HepG2 (cell line): ENCODE measurements around the gene GUCA1A. TPM values are rescaled to one million over a fixed set of nuclear protein-coding genes. Genes with fewer than 3 reads are reported as not detected.

Experiments
- CENPBD1 ChIP-seq: sonication (generic); formaldehyde crosslinking; IDR thresholded peaks from 2 replicates; pipeline ENCODE4 v1.8.0; 2022; ENCODE audit warnings: missing genetic modification reagents, low read depth, mild to moderate bottlenecking, borderline replicate concordance
- CHD4 ChIP-seq: fragments of 200-600 bp; sonication (generic); IDR thresholded peaks from 2 replicates; pipeline ENCODE4 v1.7.0; 2017; ENCODE audit warnings: mild to moderate bottlenecking, low read length, borderline replicate concordance
- DPF2 ChIP-seq: sonication (generic); formaldehyde crosslinking; IDR thresholded peaks from 2 replicates; pipeline ENCODE4 v1.4.0; 2020; ENCODE audit warnings: mild to moderate bottlenecking, low read depth, missing genetic modification reagents, borderline replicate concordance
- DR1 ChIP-seq: sonication (generic); formaldehyde crosslinking; IDR thresholded peaks from 2 replicates; pipeline ENCODE4 v1.8.0; 2021; ENCODE audit warnings: mild to moderate bottlenecking, missing genetic modification reagents, inconsistent platforms
- ETS1 ChIP-seq: sonication (generic); formaldehyde crosslinking; IDR thresholded peaks from 2 replicates; pipeline ENCODE4 v1.4.0; 2020; ENCODE audit warnings: missing genetic modification reagents
- JDP2 ChIP-seq: sonication (generic); formaldehyde crosslinking; IDR thresholded peaks from 2 replicates; pipeline ENCODE4 v1.8.1; 2022; ENCODE audit warnings: missing genetic modification reagents, borderline replicate concordance
- KLF15 ChIP-seq: sonication (generic); formaldehyde crosslinking; IDR thresholded peaks from 2 replicates; pipeline ENCODE4 v1.8.1; 2023; ENCODE audit warnings: borderline replicate concordance, mild to moderate bottlenecking, inconsistent platforms, missing genetic modification reagents, mixed read lengths
- MEIS1 ChIP-seq: sonication (generic); formaldehyde crosslinking; IDR thresholded peaks from 2 replicates; pipeline ENCODE4 v1.9.0; 2021; ENCODE audit warnings: mild to moderate bottlenecking, missing genetic modification reagents, moderate library complexity, borderline replicate concordance
- NFRKB ChIP-seq: fragments of 450-650 bp; IDR thresholded peaks from 2 replicates; pipeline ENCODE4 v1.6.1; 2017
- PCBP2 ChIP-seq: fragments of 200-400 bp; formaldehyde crosslinking; optimal IDR thresholded peaks from 2 replicates; pipeline ENCODE3; 2018; ENCODE audit warnings: low read length, low read depth; ENCODE audit not compliant: poor library complexity, severe bottlenecking
- RELA ChIP-seq: sonication (generic); formaldehyde crosslinking; IDR thresholded peaks from 2 replicates; pipeline ENCODE4 v1.4.0; 2020; ENCODE audit warnings: missing genetic modification reagents
- SMARCE1 ChIP-seq: fragments of 450-650 bp; IDR thresholded peaks from 2 replicates; pipeline ENCODE4 v1.6.1; 2017; ENCODE audit warnings: borderline replicate concordance
- TCF7 ChIP-seq: sonication (generic); IDR thresholded peaks from 2 replicates; pipeline ENCODE4 v1.6.1; 2016; ENCODE audit warnings: antibody characterized with exemption, low read depth
- TFE3 ChIP-seq: IDR thresholded peaks from 2 replicates; pipeline ENCODE4 v1.6.1; 2016
- TIGD3 ChIP-seq: sonication (generic); formaldehyde crosslinking; IDR thresholded peaks from 2 replicates; pipeline ENCODE4 v1.5.1; 2020; ENCODE audit warnings: mild to moderate bottlenecking, missing genetic modification reagents, borderline replicate concordance
- ZBTB2 ChIP-seq: sonication (generic); formaldehyde crosslinking; IDR thresholded peaks from 2 replicates; pipeline ENCODE4 v1.8.0; 2022; ENCODE audit warnings: low read depth, missing genetic modification reagents
- ZNF12 ChIP-seq: sonication (generic); formaldehyde crosslinking; IDR thresholded peaks from 2 replicates; pipeline ENCODE4 v1.5.0; 2020; ENCODE audit warnings: missing genetic modification reagents
- ZNF30 ChIP-seq: sonication (generic); formaldehyde crosslinking; IDR thresholded peaks from 2 replicates; pipeline ENCODE4 v1.5.0; 2020; ENCODE audit warnings: mild to moderate bottlenecking, missing genetic modification reagents
- ZNF367 ChIP-seq: sonication (generic); formaldehyde crosslinking; IDR thresholded peaks from 2 replicates; pipeline ENCODE4 v1.4.0; 2020; ENCODE audit warnings: missing genetic modification reagents, borderline replicate concordance
- ZNF446 ChIP-seq: sonication (generic); formaldehyde crosslinking; IDR thresholded peaks from 2 replicates; pipeline ENCODE4 v1.5.0; 2020; ENCODE audit warnings: mild to moderate bottlenecking, missing genetic modification reagents
- ZNF543 ChIP-seq: sonication (generic); formaldehyde crosslinking; IDR thresholded peaks from 2 replicates; pipeline ENCODE4 v1.4.0; 2020; ENCODE audit warnings: mild to moderate bottlenecking, missing genetic modification reagents
- ZNF547 ChIP-seq: sonication (generic); formaldehyde crosslinking; IDR thresholded peaks from 2 replicates; pipeline ENCODE4 v1.5.1; 2020; ENCODE audit warnings: mild to moderate bottlenecking, missing genetic modification reagents
- ZNF556 ChIP-seq: sonication (generic); formaldehyde crosslinking; IDR thresholded peaks from 2 replicates; pipeline ENCODE4 v1.4.0; 2020; ENCODE audit warnings: mild to moderate bottlenecking, missing genetic modification reagents, borderline replicate concordance
- ZNF761 ChIP-seq: sonication (generic); formaldehyde crosslinking; conservative IDR thresholded peaks from 2 replicates; pipeline ENCODE4 v1.4.0; 2020; ENCODE audit warnings: mild to moderate bottlenecking, missing genetic modification reagents
- ZNF766 ChIP-seq: sonication (generic); formaldehyde crosslinking; IDR thresholded peaks from 2 replicates; pipeline ENCODE4 v1.5.0; 2020; ENCODE audit warnings: missing genetic modification reagents, borderline replicate concordance
- polyA plus RNA-seq, 8 experiments: library from polyadenylated mRNA; depleted of rRNA in 3 of 8; stranded (reverse) in 7 of 8; unstranded in 1 of 8; fragments of >200 nt; fragmentation: Illumina TruSeq in 4 of 8; extraction: Trizol in 4 of 8; gene quantifications; 2 replicates each; pipeline versions ENCODE4 v1.2.1 to v1.2.3, GENCODE V29; 2011 to 2016; ENCODE audit warnings: low read depth in 4 of 8, missing spikeins in 1 of 8, mixed read lengths in 1 of 8; ENCODE audit not compliant: insufficient read depth in 1 of 8
- total RNA-seq, 5 experiments: library from RNA; depleted of rRNA; stranded (reverse); fragments of >200 nt; fragmentation: Illumina TruSeq; extraction: Trizol; gene quantifications; 2 replicates each; pipeline ENCODE4 v1.2.3, GENCODE V29; 2016; ENCODE audit warnings: low read depth in 1 of 5

Gene GUCA1A
- total and polyA plus RNA-seq, 2 of the 13 experiments (the other 11 are each of a cell fraction or from before 2014, with no cell fraction given): not detected

- TF ChIP-seq PCBP2: no peak
- no peak for TF ChIP-seq ZNF556 (CRISPR knock-in tag)
- no peak for TF ChIP-seq RELA (CRISPR knock-in tag)
- no peak for TF ChIP-seq ZNF12 (CRISPR knock-in tag)
- TF ChIP-seq ZNF766 (CRISPR knock-in tag): no peak
- no peak for TF ChIP-seq ZNF446 (CRISPR knock-in tag)
- no peak for TF ChIP-seq TIGD3 (CRISPR knock-in tag)
- TF ChIP-seq ZNF30 (CRISPR knock-in tag): no peak
- TF ChIP-seq ZBTB2 (CRISPR knock-in tag): no peak
- TF ChIP-seq ZNF367 (CRISPR knock-in tag): peak; percentile 61; the same call in 1 of the 2 replicates
- TF ChIP-seq NFRKB: no peak
- TF ChIP-seq DPF2: no peak
- no peak for TF ChIP-seq ZNF761 (CRISPR knock-in tag)
- no peak for TF ChIP-seq TCF7
- 0 out of 2 replicates have a peak, but pooled peaks have one; percentile 58 for TF ChIP-seq ETS1 (CRISPR knock-in tag)
- TF ChIP-seq SMARCE1: no peak
- TF ChIP-seq CHD4: no peak
- TF ChIP-seq JDP2 (CRISPR knock-in tag): no peak
- TF ChIP-seq TFE3 (CRISPR knock-in tag): no peak
- TF ChIP-seq KLF15 (CRISPR knock-in tag): no peak
- TF ChIP-seq DR1 (CRISPR knock-in tag): 0 out of 2 replicates have a peak, but pooled peaks have one; percentile 43
- TF ChIP-seq ZNF543 (CRISPR knock-in tag): no peak
- TF ChIP-seq CENPBD1 (CRISPR knock-in tag): no peak
- TF ChIP-seq MEIS1 (CRISPR knock-in tag): peak; percentile 65; the same call in 1 of the 2 replicates
- no peak for TF ChIP-seq ZNF547 (CRISPR knock-in tag)
Observed at GRCh38 chr6:42142118-42142835, 30.9 kb upstream of the GUCA1A start, which contains the start of gene C6orf132 (continued).
